Measurements from ENCODE around the gene KIF9.

Gene KIF9

GRCh38 chr3:47250309-47251060 is 32.1 kb downstream of the KIF9 start:
- Histone ChIP-seq H3K4me3 (ENCODE audit: low read depth, low read length) (no peak overlapping the region), H2AK5ac (ENCODE audit: low read length) (no peak overlapping the region), H3K36me3 (ENCODE audit: control insufficient read depth in 1 of 2, insufficient read depth in 2 of 2, low read length in 2 of 2) (no peaks in the 10 kb centered on the region), H3K4me2 (ENCODE audit: low read length) (no peak overlapping the region), H3K4ac (ENCODE audit: low read depth, low read length) (no peak overlapping the region), H3K18ac (ENCODE audit: low read length) (no peak overlapping the region), H3K9me3 (ENCODE audit: insufficient read depth, low read depth, low read length) (peaks cover 2% of the 10 kb centered on the region), H2BK5ac (ENCODE audit: low read depth, low read length, poor library complexity) (no peak overlapping the region), H3K9ac (ENCODE audit: low read length) (no peak overlapping the region), H3K4me1 (ENCODE audit: control insufficient read depth in 1 of 2, insufficient read depth in 2 of 2, low read length in 2 of 2) (no peaks in the 10 kb centered on the region), H2BK120ac (ENCODE audit: insufficient read depth, low read length, poor library complexity) (no peak overlapping the region), H3K79me1 (ENCODE audit: low read length) (no peaks in the 10 kb centered on the region), H3K79me2 (ENCODE audit: control insufficient read depth, insufficient read depth, low read length, poor library complexity) (no peaks in the 10 kb centered on the region), H3K23ac (ENCODE audit: low read length) (no peak overlapping the region), H2AFZ (ENCODE audit: insufficient read depth, low read length, poor library complexity) (no peak overlapping the region), H3K14ac (ENCODE audit: low read length) (no peak overlapping the region), H3K27ac (ENCODE audit: low read depth, low read length) (no peak overlapping the region), H4K91ac (ENCODE audit: low read depth, low read length) (no peak overlapping the region), H4K12ac (ENCODE audit: low read depth, low read length) (no peak overlapping the region), H4K8ac (ENCODE audit: low read depth, low read length) (no peak overlapping the region), H2BK12ac (ENCODE audit: low read length) (no peak overlapping the region), H3K27me3 (ENCODE audit: insufficient read depth, low read length) (no peaks in the 10 kb centered on the region)
- WGBS (ENCODE audit: extremely low coverage, insufficient coverage, insufficient read length), result no CpG with 5 or more reads among the region's 7 CpGs
- peak; percentile 62 to 79 for DNase-seq

DNA sequence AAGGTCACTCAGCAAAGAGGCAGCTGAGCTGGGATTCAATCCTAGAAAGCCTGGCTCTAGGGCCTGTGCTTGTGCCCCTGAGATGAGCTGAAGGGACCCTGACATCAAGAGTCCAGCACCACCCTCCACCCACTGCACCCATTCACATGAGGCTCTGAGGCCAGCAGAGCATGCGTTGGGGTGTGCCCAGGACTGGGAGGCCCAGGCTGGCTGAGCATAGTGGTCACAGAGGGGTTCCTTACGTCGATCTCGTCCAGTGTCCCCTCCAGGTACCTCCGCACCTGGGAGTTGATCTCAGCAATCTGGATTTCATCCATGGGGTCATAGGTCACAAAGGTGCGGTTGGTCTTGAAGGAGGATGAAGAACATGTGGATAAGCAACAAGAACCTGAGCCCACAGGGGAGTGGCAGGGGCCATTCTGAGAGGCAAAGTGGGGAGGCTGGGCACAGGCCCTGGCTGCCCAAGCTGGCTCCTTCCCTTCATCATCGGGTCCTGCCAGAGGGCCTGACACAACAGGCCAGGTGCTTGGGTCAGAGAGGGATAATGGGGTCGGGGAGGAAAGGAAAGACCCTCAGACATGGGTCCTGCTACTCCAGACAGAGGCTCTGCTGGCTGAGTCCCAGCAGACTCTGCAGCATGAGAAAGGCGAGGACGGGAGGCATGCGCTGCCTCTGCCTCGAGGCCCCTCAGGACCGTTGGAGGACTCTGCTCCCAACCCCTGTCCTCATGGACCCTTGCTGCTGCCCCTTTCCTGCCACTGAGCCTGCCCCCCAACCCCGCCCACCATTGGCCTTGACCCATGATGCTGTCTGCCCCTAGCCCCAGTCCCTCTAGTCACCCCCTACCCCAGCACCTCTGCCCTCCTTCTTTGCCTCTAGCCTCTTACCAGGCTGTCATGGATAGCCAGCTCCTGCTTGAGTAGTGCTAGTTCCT is 35.2 kb downstream of the KIF9 start:
- Histone ChIP-seq H2BK5ac (ENCODE audit: low read depth, low read length, poor library complexity) (no peak overlapping the region), H3K23ac (ENCODE audit: low read length) (no peak overlapping the region), H3K18ac (ENCODE audit: low read length) (no peak overlapping the region), H3K14ac (ENCODE audit: low read length) (no peak overlapping the region), H3K36me3 (ENCODE audit: control insufficient read depth in 1 of 2, insufficient read depth in 2 of 2, low read length in 2 of 2) (no peaks in the 10 kb centered on the region), H2AK5ac (ENCODE audit: low read length) (no peak overlapping the region), H3K27me3 (ENCODE audit: insufficient read depth, low read length) (no peaks in the 10 kb centered on the region), H3K9ac (ENCODE audit: low read length) (no peak overlapping the region), H3K79me1 (ENCODE audit: low read length) (no peaks in the 10 kb centered on the region), H2BK120ac (ENCODE audit: insufficient read depth, low read length, poor library complexity) (no peak overlapping the region), H3K4me3 (ENCODE audit: low read depth, low read length) (no peak overlapping the region), H3K27ac (ENCODE audit: low read depth, low read length) (no peak overlapping the region), H4K8ac (ENCODE audit: low read depth, low read length) (no peak overlapping the region), H4K12ac (ENCODE audit: low read depth, low read length) (no peak overlapping the region), H3K4ac (ENCODE audit: low read depth, low read length) (no peak overlapping the region), H3K4me2 (ENCODE audit: low read length) (no peak overlapping the region), H4K91ac (ENCODE audit: low read depth, low read length) (no peak overlapping the region), H3K4me1 (ENCODE audit: control insufficient read depth in 1 of 2, insufficient read depth in 2 of 2, low read length in 2 of 2) (no peaks in the 10 kb centered on the region), H3K9me3 (ENCODE audit: insufficient read depth, low read depth, low read length) (peaks cover 2% of the 10 kb centered on the region), H2BK12ac (ENCODE audit: low read length) (no peak overlapping the region), H3K79me2 (ENCODE audit: control insufficient read depth, insufficient read depth, low read length, poor library complexity) (no peaks in the 10 kb centered on the region), H2AFZ (ENCODE audit: insufficient read depth, low read length, poor library complexity) (no peak overlapping the region)
- no CpG with 5 or more reads among the region's 14 CpGs for WGBS (ENCODE audit: extremely low coverage, insufficient coverage, insufficient read length)
- no peak for DNase-seq

GRCh38 chr3:47245271-47245670 is 37.3 kb downstream of the KIF9 start:
- Histone ChIP-seq H2BK5ac (ENCODE audit: low read depth, low read length, poor library complexity) (no peak overlapping the region), H2BK12ac (ENCODE audit: low read length) (no peak overlapping the region), H3K79me2 (ENCODE audit: control insufficient read depth, insufficient read depth, low read length, poor library complexity) (no peaks in the 10 kb centered on the region), H4K12ac (ENCODE audit: low read depth, low read length) (no peak overlapping the region), H3K79me1 (ENCODE audit: low read length) (no peaks in the 10 kb centered on the region), H3K27ac (ENCODE audit: low read depth, low read length) (no peak overlapping the region), H3K4me2 (ENCODE audit: low read length) (no peak overlapping the region), H3K23ac (ENCODE audit: low read length) (no peak overlapping the region), H2AFZ (ENCODE audit: insufficient read depth, low read length, poor library complexity) (no peak overlapping the region), H3K9me3 (ENCODE audit: insufficient read depth, low read depth, low read length) (peaks cover 2% of the 10 kb centered on the region), H3K27me3 (ENCODE audit: insufficient read depth, low read length) (no peaks in the 10 kb centered on the region), H3K4me3 (ENCODE audit: low read depth, low read length) (no peak overlapping the region), H2BK120ac (ENCODE audit: insufficient read depth, low read length, poor library complexity) (no peak overlapping the region), H4K91ac (ENCODE audit: low read depth, low read length) (no peak overlapping the region), H3K14ac (ENCODE audit: low read length) (no peak overlapping the region), H2AK5ac (ENCODE audit: low read length) (no peak overlapping the region), H4K8ac (ENCODE audit: low read depth, low read length) (no peak overlapping the region), H3K36me3 (ENCODE audit: control insufficient read depth in 1 of 2, insufficient read depth in 2 of 2, low read length in 2 of 2) (no peaks in the 10 kb centered on the region), H3K4me1 (ENCODE audit: control insufficient read depth in 1 of 2, insufficient read depth in 2 of 2, low read length in 2 of 2) (no peaks in the 10 kb centered on the region), H3K4ac (ENCODE audit: low read depth, low read length) (no peak overlapping the region), H3K9ac (ENCODE audit: low read length) (no peak overlapping the region), H3K18ac (ENCODE audit: low read length) (no peak overlapping the region)
- WGBS (ENCODE audit: extremely low coverage, insufficient coverage, insufficient read length), result no CpG with 5 or more reads among the region's 2 CpGs
- no peak for DNase-seq

- Histone ChIP-seq H2BK12ac (ENCODE audit: low read length) (no peak overlapping the region), H3K4me1 (ENCODE audit: control insufficient read depth in 1 of 2, insufficient read depth in 2 of 2, low read length in 2 of 2) (no peaks in the 10 kb centered on the region), H3K79me2 (ENCODE audit: control insufficient read depth, insufficient read depth, low read length, poor library complexity) (no peaks in the 10 kb centered on the region), H3K4me2 (ENCODE audit: low read length) (no peak overlapping the region), H4K8ac (ENCODE audit: low read depth, low read length) (no peak overlapping the region), H3K18ac (ENCODE audit: low read length) (no peak overlapping the region), H3K23ac (ENCODE audit: low read length) (no peak overlapping the region), H3K9ac (ENCODE audit: low read length) (no peak overlapping the region), H3K4ac (ENCODE audit: low read depth, low read length) (no peak overlapping the region), H3K4me3 (ENCODE audit: low read depth, low read length) (no peak overlapping the region), H3K9me3 (ENCODE audit: insufficient read depth, low read depth, low read length) (peaks cover 2% of the 10 kb centered on the region), H2BK120ac (ENCODE audit: insufficient read depth, low read length, poor library complexity) (no peak overlapping the region), H3K14ac (ENCODE audit: low read length) (no peak overlapping the region), H3K79me1 (ENCODE audit: low read length) (no peaks in the 10 kb centered on the region), H3K27ac (ENCODE audit: low read depth, low read length) (no peak overlapping the region), H3K27me3 (ENCODE audit: insufficient read depth, low read length) (no peaks in the 10 kb centered on the region), H4K12ac (ENCODE audit: low read depth, low read length) (no peak overlapping the region), H2BK5ac (ENCODE audit: low read depth, low read length, poor library complexity) (no peak overlapping the region), H2AK5ac (ENCODE audit: low read length) (no peak overlapping the region), H4K91ac (ENCODE audit: low read depth, low read length) (no peak overlapping the region), H3K36me3 (ENCODE audit: control insufficient read depth in 1 of 2, insufficient read depth in 2 of 2, low read length in 2 of 2) (no peaks in the 10 kb centered on the region), H2AFZ (ENCODE audit: insufficient read depth, low read length, poor library complexity) (no peak overlapping the region)
- WGBS (ENCODE audit: extremely low coverage, insufficient coverage, insufficient read length), result no CpG with 5 or more reads among the region's 10 CpGs
- DNase-seq, result no peak
These were observed 38.0 kb downstream of the KIF9 start for GRCh38 chr3:47244531-47245100.

Data from trophoblast cell (in vitro differentiated cells and primary cell).